Measurements from ENCODE around the gene CFAP54.

Gene CFAP54

DNA sequence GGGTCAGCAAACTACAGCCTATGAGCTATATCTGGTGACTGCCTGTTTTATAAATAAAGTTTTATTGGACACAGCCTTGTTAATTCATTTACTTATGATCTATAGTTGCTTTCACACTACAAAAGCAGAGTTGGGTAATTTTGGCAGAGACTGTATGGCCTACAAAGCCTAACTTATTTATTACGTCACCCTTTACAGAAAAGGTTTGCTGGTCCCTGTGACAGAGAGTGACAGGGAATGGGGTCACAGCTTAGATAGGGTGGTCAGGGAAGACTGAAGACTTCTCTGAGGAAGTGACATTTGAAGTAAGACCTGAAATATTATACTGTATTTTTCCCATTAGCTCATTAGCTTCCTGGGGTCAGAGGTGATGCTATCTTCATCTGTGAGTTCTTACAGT is 342.0 kb downstream of the CFAP54 start:
- DNase-seq, result no peak

DNA sequence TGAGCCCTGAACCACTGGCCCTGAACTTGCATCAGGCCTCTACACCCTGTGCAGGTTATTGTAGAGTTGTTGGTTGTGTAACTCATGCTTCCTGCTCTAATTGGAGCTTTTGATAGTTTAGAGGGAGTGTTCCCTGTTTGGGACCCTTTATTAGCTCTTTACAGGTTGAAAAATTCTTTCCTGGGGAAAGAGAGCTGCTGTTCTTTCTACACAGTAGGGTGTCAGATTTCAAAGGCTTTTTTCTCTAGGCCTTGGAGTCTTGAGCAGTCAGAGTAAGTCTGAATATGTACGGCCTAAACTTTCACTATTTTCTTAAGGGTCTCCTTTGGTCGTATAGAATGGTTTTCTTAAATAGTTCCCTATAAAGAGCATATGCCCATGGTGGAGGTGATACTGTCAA is 356.9 kb downstream of the CFAP54 start:
- DNase-seq, result no peak

DNA sequence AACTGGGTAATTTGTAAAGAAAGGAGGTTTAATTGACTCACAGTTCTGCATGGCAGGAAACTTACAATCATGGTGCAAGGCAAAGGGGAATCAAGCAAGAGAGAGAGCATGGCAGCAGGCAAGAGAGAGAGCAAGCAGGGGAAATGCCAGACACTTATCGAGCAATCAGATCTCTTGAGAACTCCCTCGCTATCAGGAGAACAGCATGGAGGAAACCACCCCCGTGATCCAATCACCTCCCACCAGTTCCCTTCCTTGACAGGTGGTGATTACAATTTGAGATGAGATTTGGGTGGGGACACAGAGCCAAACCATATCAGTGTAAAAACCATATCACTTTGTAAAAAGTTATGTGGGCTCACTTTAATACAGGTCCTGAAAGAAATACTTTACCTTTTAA is 361.3 kb downstream of the CFAP54 start:
- DNase-seq, result no peak

DNA sequence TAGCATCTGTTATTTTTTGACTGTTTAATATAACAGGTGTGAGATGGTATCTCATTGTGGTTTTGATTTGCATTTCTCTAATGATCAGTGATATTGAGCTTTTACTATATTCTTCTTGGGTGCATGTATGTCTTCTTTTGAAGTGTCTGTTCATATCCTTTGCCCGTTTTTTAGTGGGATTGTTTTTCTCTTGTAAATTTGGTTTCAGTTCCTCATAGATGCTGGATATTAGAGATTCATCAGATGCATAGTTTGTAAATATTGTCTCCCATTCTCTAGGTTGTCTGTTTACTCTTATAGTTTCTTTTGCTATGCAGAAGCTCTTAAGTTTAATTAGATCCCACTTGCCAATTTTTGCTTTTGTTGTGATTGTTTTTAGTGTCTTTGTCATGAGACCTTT is 368.8 kb downstream of the CFAP54 start:
- no peak for DNase-seq

DNA sequence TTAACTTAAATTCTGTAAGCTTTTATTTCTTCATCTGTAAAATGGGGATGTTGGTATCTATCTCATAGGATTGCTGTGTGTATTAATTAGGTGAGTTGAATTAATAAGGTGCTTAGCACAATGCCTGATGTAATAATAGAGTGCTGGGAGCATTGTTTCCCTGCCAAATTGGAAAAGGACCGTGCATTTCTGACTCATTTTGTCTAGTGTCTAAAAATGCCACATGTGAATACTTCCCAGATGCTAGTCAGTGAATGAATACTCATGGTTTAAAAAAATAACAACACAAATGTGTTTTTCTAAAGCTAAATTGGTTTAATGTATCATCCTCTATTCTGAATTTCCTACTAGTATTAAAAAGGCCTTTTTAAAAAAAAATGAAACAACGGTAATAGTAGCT is 372.3 kb downstream of the CFAP54 start:
- DNase-seq, result no peak

DNA sequence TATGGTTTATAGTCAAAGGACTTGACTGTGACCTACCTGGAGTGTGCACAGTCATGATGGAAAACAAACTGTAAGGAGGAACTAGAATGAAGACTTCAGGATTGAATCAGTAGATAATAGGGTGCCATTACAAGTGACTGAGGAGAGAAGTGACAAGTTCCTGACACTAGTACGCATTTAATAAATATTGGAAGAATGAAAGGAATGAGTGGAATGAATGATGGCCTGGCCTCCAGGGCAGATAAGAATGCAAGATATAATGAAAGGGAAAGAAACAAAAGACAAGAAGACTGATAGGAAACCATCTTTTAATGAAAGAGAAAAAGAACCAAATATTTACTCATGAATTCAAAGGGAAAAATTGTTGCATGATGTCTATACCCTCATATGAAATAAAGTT is 372.9 kb downstream of the CFAP54 start:
- DNase-seq, result no peak

DNA sequence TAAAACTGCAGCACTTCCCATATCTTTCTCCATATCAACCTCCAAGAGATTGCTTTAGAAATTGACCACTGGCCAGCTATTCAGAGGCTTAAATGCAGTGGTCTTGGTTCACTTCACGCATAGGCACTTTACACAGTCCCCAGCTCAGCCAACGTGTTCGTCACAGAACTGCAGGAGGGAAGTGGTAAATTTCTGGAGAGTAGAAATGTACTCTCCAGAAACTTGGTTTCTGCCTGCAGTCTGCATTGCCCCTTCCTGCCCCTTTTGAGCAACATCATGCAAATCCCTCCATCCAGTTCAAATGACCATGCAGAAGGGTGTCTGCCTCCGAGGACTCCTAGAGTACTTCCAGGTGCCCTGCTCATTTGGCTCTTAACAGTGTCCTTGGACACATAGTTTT is 375.0 kb downstream of the CFAP54 start:
- DNase-seq, result no peak

DNA sequence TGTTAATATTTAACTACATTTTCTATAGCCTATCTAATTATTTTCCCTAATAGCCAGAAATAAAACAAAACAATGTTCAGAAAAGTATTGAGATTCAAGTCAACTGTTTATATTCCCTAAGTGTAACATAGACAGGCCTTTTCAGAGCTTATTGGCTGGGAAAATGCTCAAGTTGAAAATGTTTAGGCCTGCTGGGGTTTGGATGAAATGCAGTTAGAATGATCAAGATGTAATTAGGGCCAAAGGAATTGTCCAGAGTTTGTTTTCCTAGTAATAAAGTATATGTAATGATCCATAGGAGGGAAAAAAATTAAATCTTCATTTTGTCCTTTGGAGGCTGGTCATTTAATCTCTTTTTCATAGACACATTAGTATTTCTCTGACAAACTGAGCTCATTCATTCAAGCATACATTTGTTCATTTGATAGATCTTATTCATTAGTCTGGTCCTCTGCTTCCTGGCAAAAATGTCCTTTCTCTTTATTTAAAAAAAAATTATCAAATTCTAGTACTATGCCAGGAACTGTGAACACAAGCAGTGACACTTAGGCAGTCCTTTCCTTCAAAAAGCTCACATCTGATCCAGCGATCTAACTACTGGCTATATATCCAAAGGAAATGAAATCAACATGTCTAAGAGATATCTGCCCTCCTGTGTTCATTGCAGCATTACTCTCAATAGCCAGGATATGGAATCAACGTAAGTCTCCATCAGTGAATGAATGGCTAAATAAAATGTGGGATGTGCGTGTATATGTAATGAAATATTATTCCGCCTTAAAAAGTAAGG is 377.6 kb downstream of the CFAP54 start:
- DNase-seq, result no peak

DNA sequence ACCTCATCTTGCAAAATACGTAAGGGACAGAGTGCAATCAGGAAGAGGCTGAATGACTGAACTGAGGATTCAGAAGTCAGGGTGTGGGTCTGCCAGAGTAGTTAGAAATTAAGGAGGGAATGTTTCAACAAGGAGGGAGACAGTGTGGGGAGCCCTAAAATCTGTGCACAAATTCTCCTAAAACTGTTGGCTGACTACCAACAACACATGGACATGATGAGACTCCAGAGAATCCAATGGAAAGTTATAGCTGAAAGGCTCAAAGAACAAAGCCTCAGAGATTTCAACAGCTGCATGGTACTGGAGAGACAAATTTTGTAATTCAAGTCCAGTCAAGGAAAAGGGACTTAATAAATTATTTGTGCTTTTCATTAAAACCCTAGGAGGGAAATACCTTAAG is 381.6 kb downstream of the CFAP54 start:
- DNase-seq, result no peak

DNA sequence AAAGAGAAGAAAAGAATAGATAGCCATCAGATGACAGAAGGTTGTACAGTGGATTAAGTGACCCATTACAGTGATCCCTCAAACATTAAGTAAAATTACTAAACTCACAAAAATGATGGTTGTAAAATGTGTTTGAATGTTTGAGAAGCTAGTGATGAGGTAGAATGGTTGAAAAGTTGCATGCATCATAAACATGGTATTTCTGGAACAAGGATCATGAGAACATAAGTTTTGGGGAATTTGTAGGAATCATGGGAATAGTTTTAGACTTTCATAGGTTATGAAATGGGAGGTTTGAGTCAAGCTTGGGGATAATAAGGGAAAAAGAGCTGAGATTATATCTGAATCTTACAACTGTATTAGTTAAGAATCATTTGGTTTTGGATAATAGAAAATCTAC is 383.6 kb downstream of the CFAP54 start:
- no peak for DNase-seq

DNA sequence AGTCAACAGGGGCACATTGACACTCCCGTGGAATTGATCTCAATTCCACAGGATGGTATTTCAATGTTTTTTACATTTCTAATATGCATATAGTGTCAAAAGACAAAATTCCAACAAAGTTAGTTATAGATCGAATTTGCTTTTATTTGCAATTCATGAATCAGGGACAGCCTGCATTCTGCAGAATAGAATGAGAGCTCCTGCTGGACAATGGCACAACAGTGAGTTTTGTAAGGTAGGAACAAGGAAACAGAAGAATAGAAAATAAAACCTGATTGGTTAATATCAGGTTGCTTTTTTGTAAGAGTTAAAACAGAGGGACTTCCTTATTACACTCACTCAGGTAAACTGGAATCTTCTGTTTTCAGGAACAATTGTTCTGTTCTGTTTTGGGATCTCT is 384.8 kb downstream of the CFAP54 start:
- no peak for DNase-seq

DNA sequence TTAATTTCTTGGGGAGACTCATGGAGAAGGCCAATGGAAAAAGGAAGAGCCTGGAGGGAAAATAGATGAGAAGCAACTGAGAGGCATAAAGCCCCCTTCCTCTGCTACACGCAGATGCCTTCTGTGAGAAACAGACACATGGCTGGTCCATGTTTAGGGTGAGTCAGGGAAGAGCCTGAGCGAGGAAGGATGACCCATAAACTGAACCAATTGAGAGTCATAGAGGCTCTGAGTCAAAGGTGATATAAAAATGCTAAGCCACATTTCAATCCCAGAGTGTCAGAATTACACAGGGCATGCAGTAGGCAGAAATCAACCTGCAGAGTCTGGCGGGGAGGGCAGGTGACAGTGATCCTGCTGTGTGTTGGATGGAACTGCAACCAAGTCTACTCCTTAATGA is 387.6 kb downstream of the CFAP54 start:
- DNase-seq, result no peak

DNA sequence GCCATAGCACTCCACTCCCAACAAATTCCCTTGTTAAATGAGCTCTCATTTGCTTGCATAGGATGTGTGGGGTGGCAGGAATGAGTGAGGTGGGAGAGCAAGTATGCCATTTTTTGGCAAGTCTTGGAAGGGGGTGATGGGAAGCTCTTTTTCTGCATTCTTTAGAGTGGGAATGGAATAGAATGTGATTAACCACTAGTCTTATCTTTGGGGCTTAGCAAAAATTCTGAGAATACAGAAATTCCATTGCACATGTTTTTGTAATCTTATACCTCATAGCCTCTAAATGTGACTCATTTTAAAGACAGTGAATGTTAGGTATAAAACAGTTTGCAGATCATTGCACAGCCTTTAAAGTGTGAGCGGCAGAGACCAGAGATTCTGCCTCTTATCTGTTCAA is 389.3 kb downstream of the CFAP54 start:
- no peak for DNase-seq

DNA sequence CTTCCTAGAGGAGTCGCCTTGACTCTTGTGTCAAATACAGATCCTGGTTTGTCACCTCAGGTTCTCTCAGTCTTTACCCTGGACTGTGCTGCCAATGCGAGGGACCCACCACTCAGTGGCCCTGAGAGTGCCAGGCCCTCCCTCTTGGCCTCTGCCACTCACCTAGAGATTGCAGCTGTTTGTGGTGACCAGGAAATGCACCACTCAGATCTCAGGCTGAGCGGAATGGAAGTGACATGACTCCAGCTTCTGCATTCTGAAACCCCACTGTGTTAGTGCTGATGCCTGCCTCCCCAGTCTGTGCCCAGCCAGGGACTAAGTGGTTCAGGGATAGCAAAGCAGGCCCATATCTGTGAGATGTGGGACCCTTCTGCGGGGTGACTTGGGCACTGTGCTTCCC is 389.9 kb downstream of the CFAP54 start:
- no peak for DNase-seq

DNA sequence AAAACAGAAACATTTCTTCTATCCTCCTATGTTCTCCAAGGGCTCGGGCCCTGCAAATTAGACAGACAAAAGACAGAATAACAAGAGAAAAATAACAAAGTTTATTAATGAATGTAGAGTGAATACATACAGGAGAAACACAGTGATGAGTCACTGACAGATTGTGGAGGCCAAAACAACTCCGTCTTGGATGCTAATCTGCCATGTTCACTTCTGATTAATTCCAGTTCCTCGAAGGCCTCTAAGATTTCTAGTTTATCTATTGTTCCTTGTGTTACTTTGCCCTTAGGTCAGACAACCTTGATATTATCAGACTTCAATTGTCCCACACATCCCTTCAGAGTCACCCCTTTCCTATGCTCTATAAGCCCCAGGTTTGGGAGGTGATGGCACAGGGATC is 390.8 kb downstream of the CFAP54 start:
- no peak for DNase-seq

DNA sequence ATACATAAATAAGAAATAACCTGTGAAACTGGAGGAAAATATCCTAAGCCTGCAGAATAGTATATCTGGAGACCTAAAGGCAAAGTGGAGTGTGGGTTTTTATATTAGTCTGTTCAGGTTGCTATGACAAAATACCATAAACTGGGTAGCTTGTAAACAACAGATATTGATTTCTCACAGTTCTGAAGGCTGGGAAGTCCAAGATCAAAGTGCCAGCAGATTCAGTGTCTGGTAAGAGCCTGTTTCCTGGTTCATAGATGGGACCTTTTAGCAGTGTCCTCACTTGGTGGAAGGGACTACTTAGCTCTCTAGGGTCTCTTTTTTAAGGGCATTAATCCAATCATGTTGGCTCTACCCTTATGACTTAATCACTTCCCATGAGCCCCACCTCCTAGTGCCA is 392.2 kb downstream of the CFAP54 start:
- DNase-seq, result no peak

DNA sequence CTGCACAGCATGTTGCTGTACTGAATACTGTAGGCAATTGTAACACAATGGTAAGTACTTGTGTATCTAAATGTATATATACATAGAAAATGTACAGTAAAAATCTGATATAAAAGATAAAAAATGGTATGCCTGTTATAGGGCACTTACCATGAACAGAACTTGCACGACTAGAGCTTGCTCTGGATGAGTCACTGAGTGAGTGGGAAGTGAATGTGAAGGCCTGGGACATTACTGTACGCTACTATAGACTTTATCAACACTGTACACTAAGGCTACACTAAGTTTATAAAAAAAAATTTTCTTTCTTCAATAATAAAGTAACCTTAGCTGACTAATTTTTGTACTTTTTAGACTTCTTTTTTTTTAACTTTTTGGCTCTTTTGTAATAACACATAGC is 393.5 kb downstream of the CFAP54 start:
- peak; percentile 6 for DNase-seq

DNA sequence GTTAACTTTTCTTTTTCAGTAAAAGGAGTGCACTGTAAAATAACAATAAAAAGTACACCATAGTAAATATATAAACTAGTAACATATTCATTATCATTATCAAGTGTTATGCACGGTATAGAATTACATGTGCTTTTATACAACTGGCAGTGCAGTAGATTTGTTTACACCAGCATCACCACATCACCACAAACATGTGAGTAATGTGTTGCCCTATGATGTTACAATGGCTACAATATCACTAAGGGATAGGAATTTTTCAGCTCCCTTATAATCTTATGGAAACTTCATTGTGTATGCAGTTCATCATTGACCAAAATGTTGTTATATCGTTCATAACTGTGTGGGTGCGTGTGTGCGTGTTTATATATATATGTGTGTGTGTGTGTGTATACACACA is 394.2 kb downstream of the CFAP54 start:
- DNase-seq, result no peak

DNA sequence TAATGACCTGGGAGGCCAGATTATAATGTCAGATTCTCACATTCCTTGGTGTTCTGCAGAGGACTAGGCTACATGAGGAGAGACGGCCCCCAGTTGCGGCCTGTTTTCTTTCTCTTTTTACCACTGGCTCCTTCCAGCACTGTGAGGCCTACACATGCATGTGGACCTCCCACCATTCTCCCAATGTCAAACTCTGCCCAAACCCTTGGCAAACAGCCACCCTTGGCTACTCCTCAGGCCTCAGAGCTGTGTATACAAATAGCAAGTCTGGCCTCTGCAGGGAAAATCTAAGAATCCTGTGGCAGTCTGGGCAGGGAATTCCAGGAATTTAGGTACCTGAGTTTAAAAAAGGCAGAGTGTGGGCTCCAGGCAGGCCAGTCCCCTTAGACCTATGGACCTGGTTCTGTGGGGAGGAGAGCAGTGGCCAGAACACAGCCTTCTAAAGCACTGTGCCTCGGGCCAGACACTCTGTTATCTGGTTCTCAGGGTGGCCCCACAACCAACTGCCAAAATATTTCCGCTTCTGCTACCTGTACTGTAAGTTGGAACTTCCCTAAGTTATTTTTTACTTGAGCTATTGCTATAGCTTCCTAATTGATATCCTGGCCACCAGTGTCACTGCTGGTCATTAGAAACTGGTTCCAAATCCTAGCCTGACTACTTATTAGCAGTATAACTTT is 397.8 kb downstream of the CFAP54 start:
- no peak for DNase-seq

DNA sequence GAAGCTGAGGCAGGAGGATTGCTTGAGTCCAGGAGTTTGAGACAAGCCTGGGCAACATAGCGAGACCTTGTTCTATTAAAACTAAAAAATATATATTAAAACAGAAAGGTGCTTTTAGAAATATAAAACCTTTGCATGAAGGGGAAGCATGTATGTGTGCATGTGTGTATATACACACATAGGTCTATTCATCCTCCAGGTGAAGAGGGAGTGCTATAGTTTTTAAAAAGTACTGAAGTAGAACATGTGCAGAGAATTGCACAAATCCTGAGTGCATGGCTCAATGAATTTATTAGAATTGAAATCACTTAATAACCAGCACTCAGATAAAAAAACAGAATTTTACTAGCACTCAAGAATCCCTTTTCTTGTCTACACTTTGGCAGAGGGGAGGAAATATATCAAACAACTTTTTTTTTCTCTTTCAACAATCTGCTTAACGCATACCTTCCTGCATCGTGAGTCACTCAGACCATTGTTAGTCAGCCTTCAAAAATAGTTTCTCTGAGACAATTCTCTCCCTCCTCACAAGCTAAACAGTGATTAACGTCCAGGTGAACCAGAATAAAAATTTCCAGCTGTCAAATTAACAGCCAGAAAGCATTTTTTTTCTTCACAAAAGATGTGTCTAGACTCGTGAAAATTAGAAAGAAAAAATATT is 400.0 kb downstream of the CFAP54 start:
- no peak for DNase-seq

DNA sequence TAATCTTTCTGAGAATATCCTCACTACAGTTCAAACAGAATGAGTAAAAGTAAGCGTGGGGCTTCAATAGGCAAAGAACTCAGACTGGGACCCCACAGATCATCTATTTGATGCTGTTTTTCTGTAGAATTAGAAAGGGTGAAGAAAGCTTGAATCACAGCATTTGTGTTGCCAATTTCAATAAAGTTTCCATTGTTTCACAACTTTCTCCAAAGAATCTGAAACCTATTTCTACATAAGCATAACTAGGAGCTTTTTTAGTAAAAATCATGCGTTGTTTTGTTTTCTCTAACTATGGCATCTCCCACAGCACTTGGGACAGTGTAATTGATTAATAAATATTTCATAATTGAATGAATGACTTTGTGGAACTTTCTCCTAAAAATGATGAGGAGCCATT is 401.0 kb downstream of the CFAP54 start:
- peak; percentile 5 for DNase-seq

DNA sequence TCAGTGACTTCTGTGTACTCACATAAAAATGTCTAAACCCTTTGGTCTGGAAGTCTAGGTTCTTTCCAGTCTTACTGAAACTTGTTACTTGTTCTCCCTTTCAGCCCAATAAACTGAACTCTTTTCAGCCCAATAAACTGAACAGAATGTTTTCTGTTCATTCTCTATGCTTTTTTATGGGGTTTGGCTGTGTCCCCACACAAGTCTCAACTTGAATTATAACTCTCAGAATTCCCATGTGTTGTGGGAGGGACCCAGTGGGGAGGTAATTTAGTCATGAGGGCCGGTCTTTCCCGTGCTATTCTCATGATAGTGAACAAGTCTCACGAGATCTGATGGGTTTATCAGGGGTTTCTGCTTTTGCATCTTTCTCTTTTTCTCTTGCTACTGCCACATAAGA is 402.7 kb downstream of the CFAP54 start:
- DNase-seq, result no peak

DNA sequence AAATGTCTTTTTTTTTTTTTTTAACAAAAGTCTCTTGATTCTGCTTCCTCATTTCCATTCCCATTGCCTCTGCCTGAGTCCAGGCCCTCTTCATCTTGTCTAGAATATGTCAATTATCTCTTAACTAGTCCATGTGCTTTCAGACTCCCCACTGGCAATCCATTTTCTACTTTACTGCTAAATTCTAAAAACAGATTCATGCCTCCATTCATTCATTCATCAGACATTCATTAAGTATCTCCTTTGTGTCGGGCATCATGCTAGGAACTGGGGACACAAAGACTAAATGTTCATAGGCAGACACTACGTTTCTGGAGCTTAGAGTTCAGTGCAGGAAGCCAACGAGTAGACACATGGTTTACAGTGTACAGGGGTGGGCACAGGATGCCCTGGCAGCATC is 408.0 kb downstream of the CFAP54 start:
- no peak for DNase-seq

DNA sequence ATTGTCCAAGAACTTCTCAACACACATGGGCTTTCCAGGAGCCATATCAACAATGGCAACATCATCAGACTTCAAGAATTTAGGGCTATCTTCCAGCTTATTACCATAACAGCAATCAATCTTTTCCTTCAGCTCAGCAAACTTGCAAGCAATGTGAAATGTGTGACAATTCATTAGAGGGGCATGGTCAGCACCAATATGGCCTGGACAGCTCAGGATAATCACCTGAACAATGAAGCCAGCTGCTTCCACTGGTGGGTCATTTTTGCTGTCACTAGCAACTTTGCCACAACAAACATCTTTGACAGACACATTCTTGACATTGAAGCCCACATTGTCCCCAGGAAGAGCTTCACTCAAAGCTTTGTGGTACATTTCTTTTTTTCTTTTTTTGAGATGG is 411.8 kb downstream of the CFAP54 start:
- DNase-seq, result no peak

Data from inflammatory macrophage treated with lipopolysaccharide for 4 hours (primary cell).